ENCODE data around the gene HS1BP3.

HS1BP3 gene

GRCh38 chr2:20675701-20676352 is 24.9 kb upstream of the HS1BP3 start:
- DNase-seq = no peak

DNA sequence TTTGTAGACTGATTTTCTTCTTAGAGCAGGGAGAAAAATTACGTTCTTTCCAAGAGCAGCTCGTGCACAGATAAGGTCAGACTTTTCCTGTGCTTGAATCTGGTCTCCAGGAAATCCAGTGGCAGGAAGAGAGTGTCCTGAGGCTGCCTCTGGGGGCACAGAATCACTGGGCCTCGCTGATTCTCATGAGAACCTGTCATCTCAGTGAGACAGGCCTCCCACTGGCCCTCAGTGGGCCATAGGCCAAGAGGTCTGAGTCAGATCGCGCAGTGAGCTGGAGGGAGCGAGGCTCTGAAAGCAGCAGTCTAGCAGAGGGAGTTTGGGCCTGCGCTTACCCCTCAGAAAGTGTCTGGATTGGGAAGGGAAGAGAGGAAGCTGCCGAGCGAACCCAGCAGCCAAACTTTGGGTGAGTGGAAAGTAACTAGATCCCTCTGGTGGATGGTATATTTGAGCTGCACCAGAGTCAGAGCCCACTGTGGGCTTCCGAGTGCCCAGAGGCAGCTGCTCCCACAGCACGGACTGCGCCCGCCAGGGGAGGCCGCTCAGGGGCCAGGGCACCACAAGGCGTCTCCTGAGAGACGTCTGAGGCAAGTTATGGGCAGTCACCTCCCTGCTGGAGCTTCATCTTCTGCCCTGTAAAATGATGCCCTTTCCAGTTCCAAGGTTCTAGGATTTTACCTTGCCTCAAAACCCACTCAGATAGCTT is 24.2 kb upstream of the HS1BP3 start:
- DNase-seq = no peak

DNA sequence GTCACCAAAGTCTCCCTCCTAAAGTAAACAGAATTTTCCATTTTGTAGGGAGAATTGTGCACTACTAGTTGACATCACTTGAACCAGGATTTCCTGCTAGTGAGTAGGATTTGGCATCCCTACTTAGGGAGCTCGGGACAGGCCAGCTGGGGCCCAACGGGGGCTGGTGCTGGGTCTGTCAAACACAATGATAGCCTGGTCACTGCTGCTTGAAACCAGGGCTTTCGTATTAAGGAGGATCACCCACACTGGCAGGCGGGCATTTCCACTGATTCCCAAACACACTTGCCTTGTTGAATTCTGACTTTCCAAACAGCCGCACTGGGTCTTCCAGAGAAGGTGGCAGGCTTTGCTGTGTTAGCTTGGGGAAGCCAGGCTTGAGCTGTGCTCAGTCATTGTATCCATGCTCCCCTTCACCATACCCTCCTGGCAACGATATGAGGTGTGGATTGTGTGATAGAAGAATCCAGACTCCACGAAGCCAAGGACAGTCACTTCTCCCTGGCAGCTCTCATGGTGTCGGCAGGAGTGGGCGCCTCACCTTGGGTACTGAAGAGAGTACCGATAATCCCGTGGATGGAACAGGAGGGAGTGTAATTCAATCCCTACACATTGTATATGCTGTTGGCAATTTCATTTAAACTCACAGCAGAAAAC is 23.5 kb upstream of the HS1BP3 start:
- DNase-seq = no peak

- no peak for DNase-seq
Observed at GRCh38 chr2:20673686-20674308, 22.9 kb upstream of the HS1BP3 start.

DNA sequence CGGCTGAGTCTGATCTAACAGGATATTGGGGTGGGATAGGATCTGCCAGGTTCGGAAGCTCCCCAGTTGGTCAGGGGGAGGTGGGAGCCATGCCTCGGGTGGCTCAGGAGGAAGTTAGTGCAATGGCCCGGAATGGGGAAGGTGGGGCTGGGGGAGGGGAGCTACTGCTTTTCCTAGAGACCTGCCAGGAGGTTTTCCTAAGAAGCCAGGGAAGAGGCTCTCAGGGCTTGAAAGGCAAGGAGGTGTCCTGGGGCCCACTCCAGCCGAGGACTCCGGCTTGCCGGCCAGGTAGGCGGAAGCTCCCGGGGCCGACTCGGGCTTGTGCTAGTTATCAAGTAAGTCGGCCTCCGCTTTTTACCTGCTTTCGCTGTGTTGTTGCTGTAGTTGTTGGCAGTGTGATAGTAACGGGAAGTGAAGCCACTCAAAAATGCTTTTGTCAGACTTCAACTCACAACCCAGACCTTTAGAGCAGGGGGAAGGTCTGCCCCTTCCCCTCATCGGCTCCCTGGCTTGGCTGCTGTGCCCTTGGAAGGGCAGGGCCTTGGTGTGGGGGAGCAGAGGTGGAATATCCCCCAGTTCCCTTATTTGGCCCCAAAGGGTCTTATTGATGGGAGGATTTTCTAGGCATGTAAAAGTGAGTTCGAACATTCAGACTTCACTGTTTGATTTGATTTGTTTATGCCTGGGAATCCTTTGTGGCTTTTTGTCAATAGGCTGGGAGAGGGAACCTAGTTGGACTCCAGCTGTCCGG is 21.5 kb upstream of the HS1BP3 start:
- DNase-seq = no peak

DNA sequence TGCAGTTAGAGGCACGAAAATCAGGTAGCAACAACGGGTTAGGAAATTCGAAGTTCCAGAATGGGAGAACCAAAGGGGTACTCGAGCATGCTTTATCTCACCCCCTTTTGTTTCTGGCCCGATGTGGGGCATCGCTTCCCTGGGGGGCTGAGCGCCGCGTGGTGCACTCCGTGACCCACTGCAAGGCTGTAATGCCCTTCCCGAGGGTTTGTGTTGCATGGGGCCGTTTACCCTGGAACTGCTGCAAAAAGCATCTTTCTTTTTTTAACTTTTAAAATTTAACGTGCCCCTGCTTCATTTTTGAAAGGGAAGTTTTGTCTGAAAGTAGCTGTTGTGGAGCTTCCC is 20.8 kb upstream of the HS1BP3 start:
- no peak for DNase-seq

DNA sequence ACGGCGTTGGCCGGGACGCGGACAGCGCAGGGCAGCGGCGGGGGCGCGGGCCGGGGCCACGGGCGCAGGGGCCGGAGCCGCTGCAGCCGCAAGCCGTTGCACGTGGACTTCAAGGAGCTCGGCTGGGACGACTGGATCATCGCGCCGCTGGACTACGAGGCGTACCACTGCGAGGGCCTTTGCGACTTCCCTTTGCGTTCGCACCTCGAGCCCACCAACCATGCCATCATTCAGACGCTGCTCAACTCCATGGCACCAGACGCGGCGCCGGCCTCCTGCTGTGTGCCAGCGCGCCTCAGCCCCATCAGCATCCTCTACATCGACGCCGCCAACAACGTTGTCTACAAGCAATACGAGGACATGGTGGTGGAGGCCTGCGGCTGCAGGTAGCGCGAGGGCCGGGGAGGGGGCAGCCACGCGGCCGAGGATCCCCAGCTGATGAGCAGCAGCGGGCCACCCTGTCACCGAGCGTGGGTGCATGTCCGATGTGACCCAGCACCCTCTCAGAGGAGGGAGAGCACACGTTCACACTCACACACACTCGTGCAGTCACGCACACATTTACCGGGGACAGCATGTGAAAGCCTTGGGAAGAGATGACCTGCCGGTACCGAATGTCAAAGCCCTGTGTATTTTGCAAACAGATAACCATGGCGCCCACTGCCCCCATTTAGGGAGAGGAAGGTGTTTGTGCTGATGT is 20.3 kb upstream of the HS1BP3 start:
- peak; percentile 67 for DNase-seq

GRCh38 chr2:20670315-20671035 is 19.6 kb upstream of the HS1BP3 start:
- peak; percentile 79 for DNase-seq

DNA sequence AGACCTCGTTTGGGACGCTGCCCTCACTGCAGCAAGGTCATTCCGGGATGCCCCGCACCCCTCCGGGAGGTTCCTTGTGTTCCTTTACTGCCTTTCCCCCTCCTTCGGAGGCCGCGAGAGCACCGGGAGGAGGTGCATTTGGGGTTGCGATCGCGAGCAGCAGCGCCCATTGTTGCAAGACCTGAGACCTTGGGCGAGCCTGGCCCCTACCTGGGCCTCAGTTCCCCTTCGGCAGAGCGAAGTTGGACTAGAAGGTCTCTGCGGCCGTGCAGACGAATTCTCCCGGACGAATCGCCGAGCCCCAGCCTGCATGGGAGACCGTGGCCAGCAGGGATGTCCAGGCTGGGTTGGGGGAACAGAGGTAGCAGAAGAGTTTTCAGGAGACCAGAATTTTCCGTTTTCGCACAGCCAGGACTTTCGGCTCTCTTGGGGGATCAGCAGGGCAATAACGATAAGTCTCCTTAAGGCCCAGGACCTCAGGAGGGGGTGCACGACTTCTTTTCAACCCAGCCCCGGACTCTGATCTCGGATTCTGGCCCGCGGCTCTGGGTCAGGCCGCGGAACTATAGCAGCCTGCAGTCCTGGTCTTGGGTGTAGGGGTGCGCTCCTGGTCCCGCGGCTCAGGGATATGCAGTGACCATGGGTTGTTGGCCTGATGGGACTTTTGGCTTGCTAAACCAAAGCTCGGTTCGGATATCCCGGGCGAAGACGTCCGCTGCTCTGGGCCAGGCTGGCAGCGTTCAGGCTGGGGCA is 18.8 kb upstream of the HS1BP3 start:
- DNase-seq = no peak

DNA sequence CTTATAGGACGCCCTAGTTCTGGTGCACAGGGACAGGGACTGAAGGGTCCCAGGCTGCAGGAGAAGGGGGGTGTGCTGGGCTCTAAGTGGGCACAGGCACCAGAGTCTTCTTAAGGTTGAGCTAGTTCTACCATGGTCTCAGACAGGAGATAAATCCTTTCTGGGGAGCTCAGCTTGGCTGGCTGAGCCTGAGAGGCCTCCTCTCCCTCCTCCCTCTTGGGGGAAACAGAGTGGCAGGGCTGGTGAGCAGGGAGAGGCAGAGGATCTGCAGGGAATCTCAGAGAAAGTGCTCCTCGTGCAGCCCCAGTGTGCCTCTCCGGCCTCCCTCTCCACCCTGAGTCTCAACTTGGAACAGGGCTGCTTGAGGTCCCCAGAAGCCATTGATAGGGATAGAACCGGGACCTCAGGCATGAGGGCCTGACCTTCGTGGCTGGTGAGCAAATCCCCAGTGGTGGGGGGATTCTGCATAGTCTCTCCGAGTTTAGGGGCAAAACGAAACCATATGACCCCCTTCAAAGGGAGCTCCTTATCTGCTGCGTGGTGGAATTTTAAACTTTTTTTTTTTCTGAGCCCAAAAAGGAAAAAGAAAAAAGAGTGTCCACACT is 18.1 kb upstream of the HS1BP3 start:
- no peak for DNase-seq

DNA sequence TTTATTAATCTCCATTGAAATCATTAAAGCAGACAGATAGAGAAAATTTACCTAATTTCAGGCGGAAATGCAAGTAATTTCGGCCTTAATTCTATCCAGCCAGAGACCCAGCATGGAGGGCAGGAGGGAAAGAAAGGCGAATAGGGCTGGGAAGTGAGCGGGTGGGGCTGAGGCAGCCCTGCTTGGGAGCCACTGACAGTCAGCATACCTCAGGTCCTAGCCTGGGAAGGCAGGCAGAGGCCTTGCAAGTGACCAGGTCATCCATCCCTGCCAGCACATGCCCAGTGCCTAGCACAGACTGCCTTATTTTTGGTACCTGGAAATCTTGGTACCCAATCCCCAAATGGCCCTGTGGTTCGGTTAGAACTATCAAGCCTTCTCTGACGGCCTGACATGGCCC is 17.6 kb upstream of the HS1BP3 start:
- no peak for DNase-seq

GRCh38 chr2:20667531-20668401 is 16.9 kb upstream of the HS1BP3 start:
- DNase-seq = peak; percentile 73

DNA sequence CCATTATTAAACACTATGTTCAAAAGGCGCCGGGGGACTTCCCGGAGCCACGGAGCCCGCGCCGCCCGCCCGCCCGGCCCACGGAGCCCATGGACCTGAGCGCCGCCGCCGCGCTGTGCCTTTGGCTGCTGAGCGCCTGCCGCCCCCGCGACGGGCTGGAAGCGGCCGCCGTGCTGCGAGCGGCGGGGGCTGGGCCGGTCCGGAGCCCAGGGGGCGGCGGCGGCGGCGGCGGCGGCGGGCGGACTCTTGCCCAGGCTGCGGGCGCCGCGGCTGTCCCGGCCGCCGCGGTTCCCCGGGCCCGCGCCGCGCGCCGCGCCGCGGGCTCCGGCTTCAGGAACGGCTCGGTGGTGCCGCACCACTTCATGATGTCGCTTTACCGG is 16.2 kb upstream of the HS1BP3 start:
- no peak for DNase-seq

DNA sequence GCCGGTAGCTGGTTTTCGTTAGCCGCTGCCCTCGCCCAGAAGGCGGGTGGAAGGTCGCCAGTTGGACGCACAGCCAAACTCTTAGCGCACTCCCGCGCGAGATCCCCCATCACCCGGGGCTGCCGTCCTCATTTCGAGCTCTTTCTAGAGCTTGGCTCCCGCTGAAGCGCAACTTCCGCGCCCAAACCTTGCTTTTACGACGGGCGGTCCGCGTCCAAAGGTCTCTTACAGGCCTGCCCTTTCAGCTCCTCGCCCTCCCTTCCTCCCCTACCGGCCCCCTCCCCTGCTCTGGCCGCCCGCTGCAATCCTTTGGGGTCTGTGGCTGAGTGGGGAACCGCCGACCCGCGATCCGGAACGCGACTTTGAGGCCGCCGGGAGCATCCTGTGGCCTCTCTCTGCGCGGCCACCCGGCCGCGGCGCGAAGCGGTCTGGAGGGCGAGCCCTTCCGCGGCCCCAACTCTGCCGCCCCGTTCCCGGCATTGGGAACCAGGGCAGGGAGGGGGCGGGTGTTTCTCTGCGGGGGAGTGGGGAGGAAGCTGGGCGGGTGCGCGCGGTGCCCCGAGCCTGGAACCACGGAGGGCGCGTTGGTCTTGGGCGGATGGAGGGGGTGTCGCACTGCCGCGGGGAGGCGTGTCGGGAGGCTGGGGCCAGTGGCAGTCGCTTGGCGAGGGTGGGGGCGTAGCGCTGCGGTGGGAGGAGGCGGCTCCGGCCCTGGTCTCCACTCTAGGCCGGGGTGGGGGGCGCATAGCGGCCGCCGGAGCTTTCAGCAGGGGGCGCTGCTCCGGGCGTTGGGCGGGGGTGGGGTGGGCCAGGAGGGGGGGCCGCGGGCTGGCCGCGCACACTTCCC is 15.6 kb upstream of the HS1BP3 start, which contains the start of gene GDF7:
Gene GDF7 (plus strand): TSS at position 841 of the 847 bp plus-strand sequence. CDS start 96 bp downstream, outside the sequence.
- DNase-seq = no peak

GRCh38 chr2:20666005-20666303 is 15.1 kb upstream of the HS1BP3 start:
- DNase-seq = peak; percentile 78

GRCh38 chr2:20665243-20666004 is 14.5 kb upstream of the HS1BP3 start:
- peak; percentile 68 for DNase-seq

Measured in right kidney (tissue), 1 donor.